Tibial nerve (tissue), 4 donors: ENCODE results near the gene UPK3A. TPM values are rescaled to one million over a fixed set of nuclear protein-coding genes. Genes with fewer than 3 reads are reported as not detected.

Experiments used
- DNase-seq, 2 donors: peaks; one replicate each; pipeline ENCODE4 v3.0.0-alpha.2; 2019; ENCODE audit warnings: low spot score in 2 of 2
- H3K27ac ChIP-seq, 4 donors: fragments of 200-600 bp; sonication (generic) in 3 of 4; one replicate each; pipeline ENCODE4 v1.5.1; 2017 to 2019; ENCODE audit warnings: mild to moderate bottlenecking in 1 of 4
- H3K27me3 ChIP-seq, 2 donors: fragments of 200-600 bp; sonication (generic) in 1 of 2; one replicate each; pipeline versions ENCODE4 v1.5.1 to v1.6.0; 2017 to 2019
- H3K36me3 ChIP-seq, 3 donors: fragments of 200-600 bp; sonication (generic); one replicate each; pipeline ENCODE4 v1.5.1; 2018 to 2019
- H3K4me1 ChIP-seq, 4 donors: fragments of 200-600 bp; sonication (generic) in 3 of 4; one replicate each; pipeline ENCODE4 v1.5.1; 2017 to 2019
- H3K4me3 ChIP-seq, 4 donors: fragments of 200-600 bp; sonication (generic) in 3 of 4; one replicate each; pipeline ENCODE4 v1.5.1; 2017 to 2019; ENCODE audit warnings: mild to moderate bottlenecking in 1 of 4, moderate library complexity in 1 of 4
- H3K9me3 ChIP-seq, 4 donors: fragments of 200-600 bp; sonication (generic) in 3 of 4; one replicate each; pipeline ENCODE4 v1.5.1; 2017 to 2019
- EP300 ChIP-seq, 2 donors: sonication (generic); formaldehyde crosslinking; IDR thresholded peaks; one replicate each; pipeline ENCODE4 v1.6.1; 2017; ENCODE audit warnings: antibody characterized with exemption in 2 of 2, mild to moderate bottlenecking in 1 of 2
- POLR2A ChIP-seq, 2 donors: fragments of 450-650 bp; IDR thresholded peaks; one replicate each; pipeline ENCODE4 v1.6.1; 2017; ENCODE audit warnings: antibody characterized with exemption in 2 of 2, mild to moderate bottlenecking in 2 of 2, moderate library complexity in 2 of 2
- WGBS, 2 donors: methylation state at CpG; one replicate each; pipeline ENCODE4 v1.1.5; 2018; 5-methylcytosine and 5-hydroxymethylcytosine counted together
- total RNA-seq, 4 donors: library from RNA; depleted of rRNA; stranded (reverse); fragments of >200 nt; gene quantifications; one replicate each; pipeline ENCODE4 v1.1.0, GENCODE V29; 2016
- TF ChIP-seq, protein P1 (sequence below), 5 experiments: fragments of 200-600 bp in 3 of 5; fragments of 450-650 bp in 2 of 5; sonication (generic) in 3 of 5; IDR thresholded peaks; one replicate each; pipeline ENCODE4 v1.5.1; 2016 to 2019; ENCODE audit warnings: antibody characterized with exemption in 5 of 5, mild to moderate bottlenecking in 3 of 5, moderate library complexity in 2 of 5

UPK3A gene
- total RNA-seq, 4 donors from 2014 or later = not detected

DNA sequence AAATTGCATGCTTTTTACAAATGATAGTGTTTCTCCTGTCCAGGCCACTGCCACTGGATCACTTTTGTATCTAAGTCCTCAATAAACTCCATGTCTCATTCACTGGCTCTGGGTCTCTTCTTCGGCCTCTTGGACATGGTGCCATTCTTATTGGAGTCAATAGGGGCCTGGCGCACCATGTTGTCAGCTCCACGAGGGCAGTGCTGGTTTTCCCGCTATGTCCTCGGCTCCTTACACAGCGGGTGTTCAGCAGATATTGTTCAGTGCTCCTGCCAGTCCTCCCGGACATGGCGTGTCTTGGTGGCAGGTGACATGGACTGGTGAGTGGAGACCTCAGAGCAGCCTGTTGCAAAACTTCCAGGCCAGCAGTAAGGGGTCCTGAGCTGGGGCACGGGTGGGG, 21.4 kb downstream of the UPK3A start:
- H3K36me3 ChIP-seq = no peaks in the 10 kb centered on the region
- H3K27ac ChIP-seq = peak overlapping the region in 1 of 4 donors; percentile 12
- 94 to 96% methylated on average over 9 of the region's 9 CpGs for WGBS, 2 donors
- peaks cover 0 to 21% (median 10%) of the 10 kb centered on the region in 4 donors for H3K4me1 ChIP-seq
- no peak overlapping the region for H3K4me3 ChIP-seq
- TF ChIP-seq, protein P1, sequence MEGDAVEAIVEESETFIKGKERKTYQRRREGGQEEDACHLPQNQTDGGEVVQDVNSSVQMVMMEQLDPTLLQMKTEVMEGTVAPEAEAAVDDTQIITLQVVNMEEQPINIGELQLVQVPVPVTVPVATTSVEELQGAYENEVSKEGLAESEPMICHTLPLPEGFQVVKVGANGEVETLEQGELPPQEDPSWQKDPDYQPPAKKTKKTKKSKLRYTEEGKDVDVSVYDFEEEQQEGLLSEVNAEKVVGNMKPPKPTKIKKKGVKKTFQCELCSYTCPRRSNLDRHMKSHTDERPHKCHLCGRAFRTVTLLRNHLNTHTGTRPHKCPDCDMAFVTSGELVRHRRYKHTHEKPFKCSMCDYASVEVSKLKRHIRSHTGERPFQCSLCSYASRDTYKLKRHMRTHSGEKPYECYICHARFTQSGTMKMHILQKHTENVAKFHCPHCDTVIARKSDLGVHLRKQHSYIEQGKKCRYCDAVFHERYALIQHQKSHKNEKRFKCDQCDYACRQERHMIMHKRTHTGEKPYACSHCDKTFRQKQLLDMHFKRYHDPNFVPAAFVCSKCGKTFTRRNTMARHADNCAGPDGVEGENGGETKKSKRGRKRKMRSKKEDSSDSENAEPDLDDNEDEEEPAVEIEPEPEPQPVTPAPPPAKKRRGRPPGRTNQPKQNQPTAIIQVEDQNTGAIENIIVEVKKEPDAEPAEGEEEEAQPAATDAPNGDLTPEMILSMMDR (IDR thresholded peaks at IDR 0.05) = no peak
- TF ChIP-seq EP300 (IDR thresholded peaks at IDR 0.05) (no peak), POLR2A (IDR thresholded peaks at IDR 0.05) (no peak)
- H3K9me3 ChIP-seq = no peaks in the 10 kb centered on the region
- H3K27me3 ChIP-seq = peaks cover 0 to 2% of the 10 kb centered on the region in 2 donors
- DNase-seq = no peak

DNA sequence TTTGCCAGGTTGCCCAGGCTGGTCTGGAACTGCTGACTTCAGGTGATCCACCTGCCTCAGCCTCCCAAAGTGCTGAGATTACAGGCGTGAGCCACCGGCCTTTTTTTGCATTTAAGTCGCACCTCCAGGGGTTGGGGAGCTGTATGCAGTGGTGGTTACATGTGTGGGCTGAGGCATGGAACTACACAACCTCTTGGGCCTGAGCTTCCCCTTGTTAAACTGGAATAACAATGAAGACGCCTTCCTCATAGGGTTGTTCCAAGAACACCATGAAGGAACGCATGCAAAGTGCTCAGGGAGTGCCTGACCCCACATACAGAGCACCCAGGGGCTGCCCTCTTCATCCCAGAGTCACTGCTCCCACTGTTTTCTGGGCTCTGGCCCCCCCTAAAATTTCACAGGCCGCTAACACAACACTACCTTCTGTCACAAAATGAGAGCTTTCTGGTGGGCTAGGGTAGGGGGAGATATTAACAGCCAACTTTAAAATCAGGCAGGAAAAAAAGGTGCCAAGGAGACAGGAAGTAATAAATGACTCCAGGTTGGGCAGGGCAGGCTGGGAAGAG, 23.7 kb downstream of the UPK3A start:
- no peaks in the 10 kb centered on the region for H3K9me3 ChIP-seq
- H3K27me3 ChIP-seq = no peaks in the 10 kb centered on the region
- WGBS, 2 donors = 81 to 87% methylated on average over 6 of the region's 6 CpGs
- H3K27ac ChIP-seq = peak overlapping the region in 2 of 4 donors; percentile 93 to 95
- no peaks in the 10 kb centered on the region for H3K36me3 ChIP-seq
- peaks cover 0 to 30% (median 11%) of the 10 kb centered on the region in 4 donors for H3K4me1 ChIP-seq
- H3K4me3 ChIP-seq = no peak overlapping the region
- DNase-seq = no peak
- TF ChIP-seq EP300 (IDR thresholded peaks at IDR 0.05) = no peak
- no peak for TF ChIP-seq POLR2A (IDR thresholded peaks at IDR 0.05)
- TF ChIP-seq, protein P1 (IDR thresholded peaks at IDR 0.05) = no peak

DNA sequence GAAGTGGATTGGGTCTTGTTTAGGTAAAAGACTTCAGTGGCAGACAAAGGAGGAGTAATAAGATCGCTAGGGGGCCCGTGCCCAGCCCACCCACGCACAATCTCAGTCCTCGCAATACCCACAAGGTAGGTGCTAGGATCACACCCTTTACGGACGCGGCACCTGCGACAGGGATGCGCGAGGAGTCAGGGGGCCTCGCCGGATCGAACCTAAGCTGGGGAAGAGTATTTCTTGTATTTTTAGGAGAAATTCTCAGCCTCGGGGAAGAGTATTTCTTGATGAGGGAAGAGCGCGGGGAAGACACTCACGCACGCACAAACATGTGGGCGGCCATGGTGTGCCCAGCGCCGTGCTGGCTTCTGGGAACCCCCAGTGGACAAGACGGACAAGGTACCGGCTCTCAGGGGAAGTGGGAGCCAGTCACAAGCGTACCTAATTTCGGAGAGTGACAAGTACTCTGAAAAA, 24.2 kb downstream of the UPK3A start:
- DNase-seq = no peak
- Histone ChIP-seq H3K27ac (peak overlapping the region in 3 of 4 donors; percentile 76 to 95 (median 93)), H3K9me3 (no peaks in the 10 kb centered on the region), H3K36me3 (no peaks in the 10 kb centered on the region), H3K27me3 (no peaks in the 10 kb centered on the region), H3K4me3 (peak overlapping the region; percentile 49 to 99 (median 88)), H3K4me1 (peaks cover 0 to 35% (median 11%) of the 10 kb centered on the region in 4 donors)
- WGBS, 2 donors = 38 to 50% methylated on average over 25 of the region's 25 CpGs
- TF ChIP-seq EP300 (IDR thresholded peaks at IDR 0.05) = no peak
- TF ChIP-seq, protein P1 (IDR thresholded peaks at IDR 0.05) = peak in 1 of 5 experiments; percentile 9

DNA sequence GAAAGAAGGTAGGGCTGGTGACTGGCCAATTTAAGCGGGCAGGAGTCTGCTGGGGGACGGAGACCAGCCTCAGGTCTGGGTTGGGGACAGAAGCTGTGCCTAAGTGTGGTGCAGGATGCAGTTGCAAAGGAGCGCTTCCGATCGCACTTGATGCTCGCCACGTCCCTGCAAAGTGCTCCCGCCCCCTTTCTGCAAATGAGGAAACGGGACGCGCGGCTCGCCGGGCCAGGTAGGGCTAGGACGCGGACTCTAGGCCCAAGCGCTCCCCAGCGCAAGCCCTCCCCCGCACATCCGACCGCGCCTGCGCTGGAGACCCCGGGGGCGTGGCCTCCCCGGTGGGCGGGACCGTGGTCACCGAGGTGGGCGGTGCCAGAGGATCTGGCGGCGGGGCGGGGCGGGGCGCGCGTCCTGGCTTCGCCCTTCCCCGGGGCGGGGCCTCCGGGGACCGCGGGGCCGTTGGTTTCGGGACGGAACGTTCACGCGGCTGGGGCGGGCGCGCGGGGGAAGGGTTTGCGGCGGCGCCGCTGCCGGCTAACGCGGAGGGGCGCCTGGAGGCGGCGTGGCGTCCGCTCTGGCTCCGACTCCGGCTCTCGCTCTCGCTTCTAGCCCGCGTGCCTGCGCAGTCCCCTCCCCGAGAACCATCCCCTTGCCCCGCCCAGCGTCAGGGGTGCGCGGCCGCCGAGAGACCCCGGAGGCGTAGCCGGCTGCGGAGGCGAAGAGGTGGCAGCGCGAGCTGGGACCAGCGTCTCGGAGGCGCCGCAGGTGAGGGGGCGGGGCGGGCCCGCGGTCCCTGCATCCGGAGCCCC, 24.9 kb downstream of the UPK3A start, which contains the start of gene FAM118A:
Gene FAM118A, plus strand, starts transcription at position 513 of the 806 bp plus-strand sequence. CDS start 12,446 bp downstream, outside the sequence.
- 1% methylated on average over 14 to 49 of the region's 95 CpGs for WGBS, 2 donors
- no peaks in the 10 kb centered on the region for H3K36me3 ChIP-seq
- H3K27me3 ChIP-seq = no peaks in the 10 kb centered on the region
- peak within 1 kb of the TSS; percentile 75 to 95 (median 89) for H3K27ac ChIP-seq
- H3K9me3 ChIP-seq = no peaks in the 10 kb centered on the region
- H3K4me1 ChIP-seq = peaks cover 0 to 41% (median 11%) of the 10 kb centered on the region in 4 donors
- peak within 1 kb of the TSS; percentile 79 to 100 (median 98) for H3K4me3 ChIP-seq
- peak in 1 of 2 donors; percentile 88 for TF ChIP-seq POLR2A (IDR thresholded peaks at IDR 0.05)
- TF ChIP-seq, protein P1 (IDR thresholded peaks at IDR 0.05) = peak in 3 of 5 experiments; percentile 4 to 42 (median 15)
- TF ChIP-seq EP300 (IDR thresholded peaks at IDR 0.05) = peak; percentile 58 to 84
- DNase-seq = peak; percentile 91
